ENCODE results near the gene CREG1. TPM values are rescaled to one million over a fixed set of nuclear protein-coding genes. Genes with fewer than 3 reads are reported as not detected.

CREG1 gene
- total and polyA plus RNA-seq, 8 donors = 71.7 to 157 (median 93.7) TPM

DNA sequence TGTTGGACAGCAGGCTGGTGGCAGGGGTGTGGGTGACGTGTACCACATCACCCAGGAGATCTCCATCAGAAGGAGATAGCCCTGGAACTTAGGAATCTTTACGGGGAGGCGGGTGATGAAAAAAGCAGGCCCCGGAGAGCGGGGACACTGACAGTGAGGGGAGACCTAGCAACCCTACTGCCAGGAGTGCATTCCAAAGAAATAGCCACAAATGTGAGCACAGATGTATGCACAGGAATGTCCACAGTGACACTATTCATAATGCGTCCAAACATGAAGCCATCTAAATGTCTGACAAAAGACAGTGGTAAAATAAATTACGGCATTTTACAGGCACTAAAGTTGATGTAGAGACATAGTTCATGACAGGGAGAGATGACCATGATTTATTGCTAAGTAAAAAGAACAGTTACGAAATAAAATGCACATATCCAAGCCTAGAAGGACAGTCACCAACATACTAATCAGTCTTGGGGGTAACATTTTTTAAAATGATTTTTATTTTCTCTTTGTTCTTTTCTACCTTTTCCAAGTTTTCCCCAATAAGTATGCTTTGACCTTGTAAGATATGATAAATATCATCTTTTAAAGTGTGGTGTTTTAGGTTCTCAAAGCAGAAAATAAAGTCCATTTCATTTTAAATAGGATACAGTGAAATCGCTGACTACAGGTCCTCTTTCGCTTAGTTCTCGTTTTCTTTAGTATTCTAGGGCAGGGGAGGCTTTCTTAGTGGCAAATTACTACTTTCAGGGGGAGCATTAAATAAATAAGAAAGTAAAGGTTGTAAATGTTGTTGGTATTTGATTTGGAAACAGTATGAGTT lies 56.6 kb downstream of the CREG1 start:
- DNase-seq (no peak), ATAC-seq (no peak)
- no peak for TF ChIP-seq CTCF (IDR thresholded peaks at IDR 0.05)
- Histone ChIP-seq H3K36me3 (no peaks in the 10 kb centered on the region), H3K27me3 (peaks cover 0 to 8% of the 10 kb centered on the region in 2 donors), H3K4me3 (no peak overlapping the region), H3K4me1 (no peaks in the 10 kb centered on the region), H3K27ac (no peak overlapping the region), H3K9me3 (no peaks in the 10 kb centered on the region)
- intact Hi-C loops (cut with DNase I) = no loop called here

DNA sequence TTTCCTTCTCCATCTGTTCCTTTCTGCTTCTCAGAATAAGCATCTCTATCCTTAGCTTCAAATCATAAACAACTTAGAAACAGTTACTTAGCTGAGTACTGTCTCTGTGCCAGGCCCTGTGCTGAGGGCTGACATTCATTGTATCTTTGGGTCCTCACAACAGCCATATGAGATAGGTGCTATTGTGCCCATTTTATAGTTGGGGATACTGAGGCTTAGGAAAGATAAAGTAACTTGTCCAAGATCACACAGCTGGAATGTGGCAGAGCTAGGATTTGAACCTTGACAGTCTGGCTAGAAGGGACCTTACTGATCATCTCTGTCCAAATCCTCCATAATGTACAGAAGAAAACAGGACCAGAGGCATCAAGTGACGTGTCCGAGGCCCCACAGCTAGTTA lies 60.2 kb downstream of the CREG1 start:
- no peak for ATAC-seq
- intact Hi-C loops (cut with DNase I) = no loop called here
- no peaks in the 10 kb centered on the region for H3K36me3 ChIP-seq

GRCh38 chr1:167492481-167492910 lies 61.1 kb downstream of the CREG1 start:
- Histone ChIP-seq H3K4me3 (no peak overlapping the region), H3K4me1 (peaks cover 0 to 3% of the 10 kb centered on the region in 2 donors), H3K9me3 (no peaks in the 10 kb centered on the region), H3K27ac (no peak overlapping the region), H3K27me3 (peaks cover 0 to 8% of the 10 kb centered on the region in 2 donors), H3K36me3 (no peaks in the 10 kb centered on the region)
- ATAC-seq (no peak), DNase-seq (no peak)
- no peak for TF ChIP-seq CTCF (IDR thresholded peaks at IDR 0.05)
- intact Hi-C loops (cut with DNase I) = no loop called here

More for the DNA sequence above, 60.2 kb downstream of the CREG1 start:
- Histone ChIP-seq H3K27me3 (peaks cover 0 to 8% of the 10 kb centered on the region in 2 donors), H3K9me3 (no peaks in the 10 kb centered on the region), H3K4me1 (peaks cover 0 to 3% of the 10 kb centered on the region in 2 donors), H3K4me3 (no peak overlapping the region), H3K27ac (no peak overlapping the region)
- no peak for DNase-seq
- TF ChIP-seq CTCF (IDR thresholded peaks at IDR 0.05) = no peak

DNA sequence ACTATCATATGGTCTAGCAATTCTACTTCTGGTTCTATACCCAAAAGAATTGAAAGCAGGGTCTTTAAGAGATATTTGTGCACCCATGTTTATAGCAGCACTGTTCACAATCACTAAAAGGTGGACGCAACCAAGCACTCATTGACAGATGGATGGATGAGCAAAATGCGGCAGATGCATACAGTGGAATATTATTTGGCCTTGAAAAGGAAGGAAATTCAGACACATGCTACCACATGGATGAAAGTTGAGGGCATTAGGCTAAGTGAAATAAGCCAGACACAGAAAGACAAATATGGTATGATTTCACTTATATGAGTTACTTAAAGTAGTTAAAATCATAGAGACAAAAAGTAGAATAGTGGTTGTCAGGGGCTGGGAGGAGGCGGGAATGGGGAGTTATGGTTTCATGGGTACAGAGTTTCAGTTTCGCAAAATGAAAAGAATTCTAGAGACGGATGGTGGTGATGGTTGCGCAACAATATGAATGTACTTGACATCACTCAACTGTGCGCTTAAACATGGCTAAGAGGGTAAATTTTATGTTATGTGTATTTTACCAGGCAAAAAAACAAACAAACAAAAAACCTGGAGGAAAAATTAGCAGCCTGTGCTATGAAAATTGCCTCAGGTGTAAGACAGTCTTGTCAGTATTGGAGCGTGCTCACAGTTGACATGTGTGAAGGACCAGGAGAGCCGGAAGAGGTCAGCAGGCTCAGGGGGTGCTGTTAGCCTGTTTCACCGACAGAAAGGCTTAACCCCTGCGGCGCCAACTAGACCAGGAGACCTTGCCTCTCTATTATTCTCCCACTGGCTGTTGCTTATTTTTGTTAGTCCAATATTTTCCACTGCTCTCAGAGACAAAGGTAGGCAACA lies 61.7 kb downstream of the CREG1 start:
- DNase-seq (peak in 2 of 4 donors; percentile 9 to 62), ATAC-seq (peak; percentile 74)
- intact Hi-C loops (cut with DNase I) = no loop called here
- H3K27me3 ChIP-seq = peaks cover 0 to 8% of the 10 kb centered on the region in 2 donors
- no peak overlapping the region for H3K4me3 ChIP-seq
- H3K9me3 ChIP-seq = no peaks in the 10 kb centered on the region
- no peaks in the 10 kb centered on the region for H3K36me3 ChIP-seq
- no peak for TF ChIP-seq CTCF (IDR thresholded peaks at IDR 0.05)
- H3K27ac ChIP-seq = no peak overlapping the region
- H3K4me1 ChIP-seq = peaks cover 0 to 3% of the 10 kb centered on the region in 2 donors

Other genes starting within 250 kb of the CREG1 start
- 1 to 10 TPM; 5.3 to 5.6 TPM for gene CD247, start 35.2 kb downstream of the CREG1 start, total RNA-seq
- gene CD247, start 35.2 kb downstream of the CREG1 start, polyA plus RNA-seq (ENCODE audit: insufficient read length in 6 of 6) = 1 to 10 TPM; 1.3 to 2.0 (median 1.7) TPM
- gene RCSD1, start 76.5 kb upstream of the CREG1 start, total RNA-seq = 10 to 100 TPM; 12.2 to 21.5 TPM
- gene RCSD1, start 76.5 kb upstream of the CREG1 start, polyA plus RNA-seq (ENCODE audit: insufficient read length in 6 of 6) = 10 to 100 TPM; 19.7 to 21.9 (median 21.3) TPM
- gene MPZL1, start 168.2 kb upstream of the CREG1 start, total RNA-seq = 100 to 1,000 TPM; 135 to 148 TPM
- gene MPZL1, start 168.2 kb upstream of the CREG1 start, polyA plus RNA-seq (ENCODE audit: insufficient read length in 6 of 6) = 100 to 1,000 TPM; 110 to 135 (median 120) TPM

Measured in left lung (tissue), 10 donors.